HepG2 (cell line): ENCODE data around the gene ITIH2. TPM values are rescaled to one million over a fixed set of nuclear protein-coding genes. Genes with fewer than 3 reads are reported as not detected.

Source experiments
- ATAC-seq: fragments of 200-7000 bp; cut with Tn5 transposase; 3 replicates; pipeline ENCODE4 v1.9.1; 2020; ENCODE audit warnings: mild to moderate bottlenecking, moderate library complexity
- BruUV-seq: library from RNA; stranded (reverse); fragments of 400-500 nt; replicated peaks from 2 replicates; lab custom pipeline; 2021; lab: Mats Ljungman, UMichigan
- CTCF ChIA-PET: fragments of 300-600 bp; formaldehyde crosslinking; extraction: SDS; loops from one replicate; lab custom pipeline; 2021; ENCODE audit warnings: low total read pairs, inconsistent platforms, low intra/inter-chr PET ratio; lab: Yijun Ruan, JAX
- POLR2A ChIA-PET: fragments of 350-600 bp; sonication (Branson Sonifier 250); formaldehyde crosslinking; loops from one replicate; lab custom pipeline; 2020; ENCODE audit warnings: antibody characterized with exemption, inconsistent platforms; lab: Yijun Ruan, JAX
- DNase-seq: peaks from one replicate; pipeline ENCODE4 v3.0.0-alpha.2; 2015; ENCODE audit warnings: low spot score
- FAIRE-seq: peaks from 3 replicates; lab custom pipeline; 2011; peaks lifted over from hg19 to GRCh38; lab: Jason Lieb, UNC
- H2AFZ ChIP-seq: one replicate; pipeline ENCODE4 v1.6.1; 2011; ENCODE audit warnings: low read length, inconsistent platforms
- H3K27ac ChIP-seq: fragments of 300-600 bp; 3 replicates; pipeline ENCODE4 v1.8.0; 2011; ENCODE audit warnings: mixed run types, mild to moderate bottlenecking, mixed read lengths, low read length, inconsistent platforms; ENCODE audit not compliant: insufficient read depth; ENCODE audit errors: extremely low read length
- H3K27me3 ChIP-seq, 2 experiments: fragments of 200-600 bp in 1 of 2; 2 replicates in 1 of 2; 3 replicates in 1 of 2; pipeline versions ENCODE4 v1.6.0 to v1.8.0; 2011; ENCODE audit warnings: low read length in 2 of 2, mild to moderate bottlenecking in 2 of 2, moderate library complexity in 2 of 2, inconsistent platforms in 1 of 2; ENCODE audit not compliant: insufficient read depth in 2 of 2, control insufficient read depth in 1 of 2
- H3K36me3 ChIP-seq, 2 experiments: fragments of 200-600 bp in 1 of 2; replicated peaks in 1 of 2; 2 replicates in 1 of 2; 3 replicates in 1 of 2; pipeline versions ENCODE4 v1.5.1 to v1.8.0; 2011; ENCODE audit warnings: low read length in 2 of 2, inconsistent platforms in 1 of 2; ENCODE audit not compliant: insufficient read depth in 2 of 2, control insufficient read depth in 1 of 2
- H3K4me1 ChIP-seq: 2 replicates; pipeline ENCODE4 v1.5.1; 2012; ENCODE audit warnings: low read length, inconsistent platforms; ENCODE audit not compliant: insufficient read depth
- H3K4me2 ChIP-seq: 2 replicates; pipeline ENCODE4 v1.6.0; 2011; ENCODE audit warnings: low read depth, low read length, inconsistent platforms
- H3K4me3 ChIP-seq, 3 experiments: fragments of 200-600 bp in 1 of 3; sonication (generic), shearing (Covaris generic) in 1 of 3; replicated peaks in 1 of 3; 2 replicates each; pipeline ENCODE4 v1.5.1; 2011 to 2016; ENCODE audit warnings: low read length in 3 of 3, inconsistent platforms in 2 of 3, low read depth in 2 of 3, mild to moderate bottlenecking in 2 of 3, control low read depth in 1 of 3, mixed read lengths in 1 of 3; ENCODE audit not compliant: insufficient read depth in 1 of 3
- H3K79me2 ChIP-seq: one replicate; pipeline ENCODE4 v1.6.1; 2011; ENCODE audit warnings: low read length, inconsistent platforms; ENCODE audit not compliant: insufficient read depth
- H3K9ac ChIP-seq: 2 replicates; pipeline ENCODE4 v1.6.0; 2011; ENCODE audit warnings: mild to moderate bottlenecking, low read depth, low read length, inconsistent platforms; ENCODE audit not compliant: insufficient read depth
- H3K9me3 ChIP-seq: 2 replicates; pipeline ENCODE4 v1.5.1; 2012; ENCODE audit warnings: mild to moderate bottlenecking, low read length
- H4K20me1 ChIP-seq: 2 replicates; pipeline ENCODE4 v1.6.0; 2011; ENCODE audit warnings: inconsistent platforms, mild to moderate bottlenecking, low read length, moderate library complexity; ENCODE audit not compliant: insufficient read depth
- BHLHE40 ChIP-seq: IDR thresholded peaks from 2 replicates; pipeline ENCODE4 v1.6.1; 2011; ENCODE audit warnings: low read length, improper control_type of control experiment
- CEBPG ChIP-seq: IDR thresholded peaks from 2 replicates; pipeline ENCODE4 v1.6.1; 2016
- CHD4 ChIP-seq: fragments of 200-600 bp; sonication (generic); IDR thresholded peaks from 2 replicates; pipeline ENCODE4 v1.7.0; 2017; ENCODE audit warnings: mild to moderate bottlenecking, low read length, borderline replicate concordance
- ELF3 ChIP-seq: IDR thresholded peaks from 2 replicates; pipeline ENCODE4 v1.6.1; 2016; ENCODE audit warnings: missing genetic modification reagents, missing compliant biosample characterization
- ETV5 ChIP-seq: IDR thresholded peaks from 2 replicates; pipeline ENCODE4 v1.6.1; 2018; ENCODE audit warnings: missing biosample characterization, missing genetic modification reagents, inconsistent platforms, borderline replicate concordance
- ETV6 ChIP-seq: sonication (generic); formaldehyde crosslinking; conservative IDR thresholded peaks from 2 replicates; pipeline ENCODE4 v1.4.0; 2020; ENCODE audit warnings: missing genetic modification reagents
- FOXO1 ChIP-seq: sonication (generic); formaldehyde crosslinking; IDR thresholded peaks from 2 replicates; pipeline ENCODE4 v1.4.0; 2020; ENCODE audit warnings: missing genetic modification reagents
- MED13 ChIP-seq: sonication (generic); formaldehyde crosslinking; IDR thresholded peaks from 2 replicates; pipeline ENCODE4 v1.5.0; 2020; ENCODE audit warnings: missing genetic modification reagents
- MTF1 ChIP-seq: sonication (generic); formaldehyde crosslinking; IDR thresholded peaks from 2 replicates; pipeline ENCODE4 v1.5.0; 2020; ENCODE audit warnings: missing genetic modification reagents
- POGZ ChIP-seq: sonication (generic); formaldehyde crosslinking; IDR thresholded peaks from 2 replicates; pipeline ENCODE4 v1.4.0; 2020; ENCODE audit warnings: mild to moderate bottlenecking, missing genetic modification reagents
- RFX3 ChIP-seq: IDR thresholded peaks from 2 replicates; pipeline ENCODE4 v1.6.1; 2016; ENCODE audit warnings: missing biosample characterization, missing genetic modification reagents
- SAP130 ChIP-seq: IDR thresholded peaks from 2 replicates; pipeline ENCODE4 v1.6.1; 2016; ENCODE audit warnings: low read depth
- SKI ChIP-seq: fragments of 450-650 bp; IDR thresholded peaks from one replicate; pipeline ENCODE4 v1.6.1; 2018; ENCODE audit warnings: mild to moderate bottlenecking; ENCODE audit not compliant: partially characterized antibody
- TRIM22 ChIP-seq: fragments of 450-650 bp; IDR thresholded peaks from 2 replicates; pipeline ENCODE4 v1.6.1; 2017
- ZBTB26 ChIP-seq: IDR thresholded peaks from 2 replicates; pipeline ENCODE4 v1.6.1; 2016; ENCODE audit warnings: missing compliant biosample characterization, missing genetic modification reagents, borderline replicate concordance
- ZFX ChIP-seq: sonication (generic); formaldehyde crosslinking; IDR thresholded peaks from 2 replicates; pipeline ENCODE4 v1.4.0; 2020; ENCODE audit warnings: mild to moderate bottlenecking, low read depth, missing genetic modification reagents, moderate library complexity
- ZNF574 ChIP-seq: sonication (generic); formaldehyde crosslinking; IDR thresholded peaks from 2 replicates; pipeline ENCODE4 v1.4.0; 2020; ENCODE audit warnings: missing genetic modification reagents
- ZNF589 ChIP-seq: sonication (generic); formaldehyde crosslinking; conservative IDR thresholded peaks from 2 replicates; pipeline ENCODE4 v1.8.0; 2022; ENCODE audit warnings: mild to moderate bottlenecking, moderate library complexity, missing genetic modification reagents
- ZSCAN30 ChIP-seq: sonication (generic); formaldehyde crosslinking; IDR thresholded peaks from 2 replicates; pipeline ENCODE4 v1.5.0; 2020; ENCODE audit warnings: mild to moderate bottlenecking, missing genetic modification reagents
- WGBS: methylation state at CpG from one replicate; pipeline ENCODE4 v1.1.6; 2017; ENCODE audit warnings: low lambda C conversion rate; 5-methylcytosine and 5-hydroxymethylcytosine counted together
- in situ Hi-C: cut with HindIII; loops from 2 replicates; pipeline ENCODE4 v1.10.0; 2017; ENCODE audit warnings: low pct_unique_long_range_greater_than_20kb; ENCODE audit not compliant: extremely low pct_ligation_motif_present
- intact Hi-C: fragments of 100-400 bp; cut with micrococcal nuclease; formaldehyde crosslinking; loops from one replicate; pipeline ENCODE4 v1.10.0; 2022; ENCODE audit not compliant: unreplicated experiment
- polyA plus RNA-seq, 8 experiments: library from polyadenylated mRNA; depleted of rRNA in 3 of 8; stranded (reverse) in 7 of 8; unstranded in 1 of 8; fragments of >200 nt; fragmentation: Illumina TruSeq in 4 of 8; extraction: Trizol in 4 of 8; gene quantifications; 2 replicates each; pipeline versions ENCODE4 v1.2.1 to v1.2.3, GENCODE V29; 2011 to 2016; ENCODE audit warnings: low read depth in 4 of 8, missing spikeins in 1 of 8, mixed read lengths in 1 of 8; ENCODE audit not compliant: insufficient read depth in 1 of 8
- total RNA-seq, 5 experiments: library from RNA; depleted of rRNA; stranded (reverse); fragments of >200 nt; fragmentation: Illumina TruSeq; extraction: Trizol; gene quantifications; 2 replicates each; pipeline ENCODE4 v1.2.3, GENCODE V29; 2016; ENCODE audit warnings: low read depth in 1 of 5

ITIH2 gene
- total and polyA plus RNA-seq, 2 of the 13 experiments (the other 11 are each of a cell fraction or from before 2014, with no cell fraction given) = 1,197 to 1,427 TPM

- WGBS = 27% methylated on average over 19 of the region's 20 CpGs
- ChIA-PET CTCF (interaction anchor here (0.7 to 2.6 kb wide), 7 partner anchors 13 to 162 kb away, joined by 3 to 57 read pairs (median 5); partner anchors contain the start of gene ITIH2), POLR2A (interaction anchor here (1.3 to 7.0 kb wide), 17 partner anchors 10 to 162 kb away, joined by 3 to 359 read pairs (median 8); partner anchors contain the start of genes ATP5F1C, ITIH2, ITIH5 and KIN)
- TSS peak; percentile 98 for BruUV-seq
- intact Hi-C loops = loop anchor here (1.0 kb wide), 3 partner anchors 9 to 162 kb away; no protein-coding TSS in a partner anchor
- Histone ChIP-seq H3K27ac (peak overlapping the region; percentile 94), H3K79me2 (no peaks in the 10 kb centered on the region), H3K4me3 (peak overlapping the region in 2 of 3 experiments; percentile 17 to 47; a peak in 1 of 6 replicates), H3K27me3 (no peaks in the 10 kb centered on the region; a peak in 1 of 5 replicates), H3K9me3 (peaks cover 35% of the 10 kb centered on the region), H3K4me2 (peak overlapping the region; percentile 77), H2AFZ (peak overlapping the region; percentile 76), H4K20me1 (no peaks in the 10 kb centered on the region), H3K4me1 (peaks cover 45% of the 10 kb centered on the region), H3K36me3 (no peaks in the 10 kb centered on the region), H3K9ac (peak overlapping the region; percentile 74)
- ATAC-seq = peak; percentile 66
- peak; percentile 95 for DNase-seq
- peak; percentile 88 for FAIRE-seq
- in situ Hi-C loops = loop anchor here (5.0 kb wide), 1 partner anchor 160 kb away; no protein-coding TSS in a partner anchor
- TF ChIP-seq ZNF574 (CRISPR knock-in tag) (peak; percentile 70), BHLHE40 (0 out of 2 replicates have a peak, but pooled peaks have one; percentile 33), ZBTB26 (CRISPR knock-in tag) (peak; percentile 40; the same call in 1 of the 2 replicates), SAP130 (CRISPR knock-in tag) (peak; percentile 44; the same call in 1 of the 2 replicates), ZSCAN30 (CRISPR knock-in tag) (no peak), SKI (peak; percentile 18), ZNF589 (CRISPR knock-in tag) (no peak), MTF1 (CRISPR knock-in tag) (no peak), FOXO1 (CRISPR knock-in tag) (0 out of 2 replicates have a peak, but pooled peaks have one; percentile 12), POGZ (CRISPR knock-in tag) (peak; percentile 55; the same call in 1 of the 2 replicates), MED13 (CRISPR knock-in tag) (0 out of 2 replicates have a peak, but pooled peaks have one; percentile 3), ETV5 (CRISPR knock-in tag) (peak; percentile 31; the same call in 1 of the 2 replicates), RFX3 (no peak), CEBPG (peak; percentile 77), ELF3 (CRISPR knock-in tag) (peak; percentile 92), TRIM22 (no peak), ZFX (CRISPR knock-in tag) (0 out of 2 replicates have a peak, but pooled peaks have one; percentile 6), ETV6 (CRISPR knock-in tag) (0 out of 2 replicates have a peak, but pooled peaks have one; percentile 20), CHD4 (0 out of 2 replicates have a peak, but pooled peaks have one; percentile 77)
These were observed 15.7 kb upstream of the ITIH2 start for GRCh38 chr10:7687228-7687907.
